Osteoblast (primary cell): Measurements from ENCODE around the gene MTF2. TPM values are rescaled to one million over a fixed set of nuclear protein-coding genes. Genes with fewer than 3 reads are reported as not detected.
"Not testable (repeated sequence)": the region's sequence is repeated elsewhere in the genome, so short reads cannot be mapped to it uniquely, and the experiment has no call there.

Experiments
- DNase-seq: peaks from one replicate; pipeline ENCODE4 v3.0.0; 2011; ENCODE audit warnings: low spot score, mixed read lengths; ENCODE audit not compliant: insufficient read length; ENCODE audit errors: missing footprints
- H2AFZ ChIP-seq: 2 replicates; pipeline ENCODE4 v1.6.0; 2011; ENCODE audit warnings: mild to moderate bottlenecking, low read length
- H3K27ac ChIP-seq: 2 replicates; pipeline ENCODE4 v1.5.1; 2011; ENCODE audit warnings: mild to moderate bottlenecking, low read depth, low read length, moderate library complexity
- H3K27me3 ChIP-seq: 2 replicates; pipeline ENCODE4 v1.6.0; 2012; ENCODE audit warnings: mild to moderate bottlenecking, control low read depth, inconsistent platforms, low read length, moderate library complexity; ENCODE audit not compliant: insufficient read depth
- H3K36me3 ChIP-seq: 2 replicates; pipeline ENCODE4 v1.5.1; 2011; ENCODE audit warnings: mild to moderate bottlenecking, low read length, control low read depth, moderate library complexity; ENCODE audit not compliant: insufficient read depth
- H3K4me1 ChIP-seq: 2 replicates; pipeline ENCODE4 v1.5.1; 2011; ENCODE audit warnings: mild to moderate bottlenecking, low read length, control low read depth, moderate library complexity; ENCODE audit not compliant: insufficient read depth
- H3K4me2 ChIP-seq: 2 replicates; pipeline ENCODE4 v1.6.0; 2011; ENCODE audit warnings: mild to moderate bottlenecking, low read length; ENCODE audit not compliant: insufficient read depth
- H3K4me3 ChIP-seq: fragments of 200-600 bp; sonication (generic); 3 replicates; pipeline ENCODE4 v1.5.1; 2012; ENCODE audit warnings: mild to moderate bottlenecking, low read length, inconsistent platforms; ENCODE audit not compliant: insufficient read depth
- H3K79me2 ChIP-seq: 2 replicates; pipeline ENCODE4 v1.6.0; 2012; ENCODE audit warnings: mild to moderate bottlenecking, low read length, control low read depth, inconsistent platforms; ENCODE audit not compliant: insufficient read depth
- H3K9me3 ChIP-seq: 2 replicates; pipeline ENCODE4 v1.5.1; 2011; ENCODE audit warnings: low read depth, low read length, control low read depth
- H4K20me1 ChIP-seq: 2 replicates; pipeline ENCODE4 v1.6.0; 2012; ENCODE audit warnings: mild to moderate bottlenecking, low read length, control low read depth; ENCODE audit not compliant: insufficient read depth
- CTCF ChIP-seq: IDR thresholded peaks from 2 replicates; pipeline ENCODE4 v1.5.1; 2011; ENCODE audit warnings: mild to moderate bottlenecking, low read depth, low read length, moderate library complexity; ENCODE audit errors: extremely low read depth
- total RNA-seq: library from RNA; depleted of rRNA; stranded (reverse); fragments of >200 nt; gene quantifications from 2 replicates; pipeline ENCODE4 v1.2.3, GENCODE V29; 2012

The MTF2 gene
- total RNA-seq, 1 donor, result 15.9 TPM

GRCh38 chr1:93171549-93172034 is 92.5 kb downstream of the MTF2 start:
- no peak overlapping the region for H2AFZ ChIP-seq
- no peaks in the 10 kb centered on the region for H3K27me3 ChIP-seq
- H3K36me3 ChIP-seq, result peaks cover 3% of the 10 kb centered on the region
- peaks cover 10% of the 10 kb centered on the region for H3K4me1 ChIP-seq
- H3K4me2 ChIP-seq, result no peak overlapping the region
- peaks cover 36% of the 10 kb centered on the region for H4K20me1 ChIP-seq
- no peak for TF ChIP-seq CTCF
- no peak overlapping the region for H3K4me3 ChIP-seq
- peaks cover 3% of the 10 kb centered on the region for H3K9me3 ChIP-seq
- no peak for DNase-seq
- H3K27ac ChIP-seq, result no peak overlapping the region
- H3K79me2 ChIP-seq, result peaks cover 96% of the 10 kb centered on the region

- no peak for TF ChIP-seq CTCF
- no peak overlapping the region for H3K27ac ChIP-seq
- no peaks in the 10 kb centered on the region for H3K27me3 ChIP-seq
- H2AFZ ChIP-seq, result no peak overlapping the region
- H3K4me1 ChIP-seq, result peaks cover 18% of the 10 kb centered on the region
- no peaks in the 10 kb centered on the region for H3K9me3 ChIP-seq
- peaks cover 3% of the 10 kb centered on the region for H3K36me3 ChIP-seq
- peaks cover 96% of the 10 kb centered on the region for H3K79me2 ChIP-seq
- H3K4me3 ChIP-seq, result no peak overlapping the region
- no peak for DNase-seq
- H3K4me2 ChIP-seq, result peak overlapping the region; percentile 15
- peaks cover 44% of the 10 kb centered on the region for H4K20me1 ChIP-seq
Measured at GRCh38 chr1:93172778-93173177, 93.7 kb downstream of the MTF2 start.

DNA sequence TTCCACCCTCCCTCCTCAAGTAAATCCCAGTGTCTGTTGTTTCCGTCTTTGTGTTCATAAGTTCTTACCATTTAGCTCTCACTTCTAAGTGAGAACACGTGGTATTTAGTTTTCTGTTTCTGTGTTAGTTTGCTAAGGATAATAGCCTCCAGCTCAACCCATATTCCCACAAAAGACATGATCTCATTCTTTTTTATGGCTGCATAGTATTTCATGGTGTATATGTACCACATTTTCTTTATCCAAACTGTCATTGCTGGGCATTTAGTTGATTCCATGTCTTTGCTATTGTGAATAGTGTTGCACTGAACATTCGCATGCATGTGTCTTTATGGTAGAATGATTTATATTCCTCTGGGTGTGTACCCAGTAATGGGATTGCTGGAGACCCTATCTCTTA is 95.6 kb downstream of the MTF2 start:
- DNase-seq, H3K4me3 ChIP-seq, H2AFZ ChIP-seq, H3K27ac ChIP-seq, H3K36me3 ChIP-seq, H3K27me3 ChIP-seq, H3K9me3 ChIP-seq, H3K4me2 ChIP-seq: not testable (repeated sequence)
- Histone ChIP-seq H3K79me2 (peaks cover 91% of the 10 kb centered on the region), H3K4me1 (peaks cover 24% of the 10 kb centered on the region), H4K20me1 (peaks cover 46% of the 10 kb centered on the region)

- H3K9me3 ChIP-seq, result no peaks in the 10 kb centered on the region
- H3K27ac ChIP-seq, result peak overlapping the region; percentile 99
- H3K4me3 ChIP-seq, result peak overlapping the region; percentile 94
- no peak for TF ChIP-seq CTCF
- H3K4me2 ChIP-seq, result peak overlapping the region; percentile 78
- H2AFZ ChIP-seq, result no peak overlapping the region
- peaks cover 76% of the 10 kb centered on the region for H3K79me2 ChIP-seq
- peak; percentile 80 for DNase-seq
- H3K27me3 ChIP-seq, result no peaks in the 10 kb centered on the region
- peaks cover 21% of the 10 kb centered on the region for H3K4me1 ChIP-seq
- no peaks in the 10 kb centered on the region for H3K36me3 ChIP-seq
- peaks cover 23% of the 10 kb centered on the region for H4K20me1 ChIP-seq
Measured at GRCh38 chr1:93177991-93178390, 98.9 kb downstream of the MTF2 start.
